Calu3 (cell line): Measurements from ENCODE around the gene MYO1E. TPM values are rescaled to one million over a fixed set of nuclear protein-coding genes. Genes with fewer than 3 reads are reported as not detected.

ENCODE experiments used
- BruUV-seq: library from RNA; stranded (reverse); fragments of 400-500 nt; replicated peaks from 2 replicates; lab custom pipeline; 2021; lab: Mats Ljungman, UMichigan
- CTCF ChIA-PET: fragments of 300-600 bp; sonication (Branson Sonifier 250); formaldehyde crosslinking; loops from one replicate; lab custom pipeline; 2022; ENCODE audit warnings: antibody characterized with exemption; lab: Charles Lee
- DNase-seq: peaks from one replicate; pipeline ENCODE4 v3.0.0; 2022
- H3K27ac Mint-ChIP-seq: one replicate; pipeline ENCODE4 v1.8.0; 2022; ENCODE audit warnings: mixed read lengths; ENCODE audit not compliant: unreplicated experiment
- H3K27me3 Mint-ChIP-seq: one replicate; pipeline ENCODE4 v1.8.0; 2022; ENCODE audit warnings: mixed read lengths; ENCODE audit not compliant: unreplicated experiment
- H3K36me3 Mint-ChIP-seq: one replicate; pipeline ENCODE4 v1.8.0; 2022; ENCODE audit warnings: mild to moderate bottlenecking, moderate library complexity, mixed read lengths; ENCODE audit not compliant: insufficient read depth, unreplicated experiment
- H3K4me1 Mint-ChIP-seq: one replicate; pipeline ENCODE4 v1.8.0; 2022; ENCODE audit warnings: mild to moderate bottlenecking, low read depth, mixed read lengths; ENCODE audit not compliant: unreplicated experiment
- H3K4me3 Mint-ChIP-seq: one replicate; pipeline ENCODE4 v1.8.0; 2022; ENCODE audit warnings: mild to moderate bottlenecking, low read depth, moderate library complexity, mixed read lengths; ENCODE audit not compliant: unreplicated experiment
- H3K9me3 Mint-ChIP-seq: one replicate; pipeline ENCODE4 v1.8.0; 2022; ENCODE audit warnings: low read depth, mixed read lengths; ENCODE audit not compliant: unreplicated experiment
- intact Hi-C: fragments of 100-400 bp; cut with micrococcal nuclease; formaldehyde crosslinking; loops from one replicate; pipeline ENCODE4 v1.10.0; 2022; ENCODE audit not compliant: unreplicated experiment
- total RNA-seq: library from RNA; stranded (reverse); gene quantifications from 2 replicates; pipeline ENCODE4 v1.2.3, GENCODE V29; 2022
- TF ChIP-seq, protein P1 (sequence below): fragments of 200-600 bp; IDR thresholded peaks from one replicate; pipeline ENCODE4 v1.8.0; 2022; ENCODE audit warnings: antibody characterized with exemption; ENCODE audit not compliant: unreplicated experiment

Gene MYO1E
- total RNA-seq, 1 experiment from 2014 or later: 617 TPM

DNA sequence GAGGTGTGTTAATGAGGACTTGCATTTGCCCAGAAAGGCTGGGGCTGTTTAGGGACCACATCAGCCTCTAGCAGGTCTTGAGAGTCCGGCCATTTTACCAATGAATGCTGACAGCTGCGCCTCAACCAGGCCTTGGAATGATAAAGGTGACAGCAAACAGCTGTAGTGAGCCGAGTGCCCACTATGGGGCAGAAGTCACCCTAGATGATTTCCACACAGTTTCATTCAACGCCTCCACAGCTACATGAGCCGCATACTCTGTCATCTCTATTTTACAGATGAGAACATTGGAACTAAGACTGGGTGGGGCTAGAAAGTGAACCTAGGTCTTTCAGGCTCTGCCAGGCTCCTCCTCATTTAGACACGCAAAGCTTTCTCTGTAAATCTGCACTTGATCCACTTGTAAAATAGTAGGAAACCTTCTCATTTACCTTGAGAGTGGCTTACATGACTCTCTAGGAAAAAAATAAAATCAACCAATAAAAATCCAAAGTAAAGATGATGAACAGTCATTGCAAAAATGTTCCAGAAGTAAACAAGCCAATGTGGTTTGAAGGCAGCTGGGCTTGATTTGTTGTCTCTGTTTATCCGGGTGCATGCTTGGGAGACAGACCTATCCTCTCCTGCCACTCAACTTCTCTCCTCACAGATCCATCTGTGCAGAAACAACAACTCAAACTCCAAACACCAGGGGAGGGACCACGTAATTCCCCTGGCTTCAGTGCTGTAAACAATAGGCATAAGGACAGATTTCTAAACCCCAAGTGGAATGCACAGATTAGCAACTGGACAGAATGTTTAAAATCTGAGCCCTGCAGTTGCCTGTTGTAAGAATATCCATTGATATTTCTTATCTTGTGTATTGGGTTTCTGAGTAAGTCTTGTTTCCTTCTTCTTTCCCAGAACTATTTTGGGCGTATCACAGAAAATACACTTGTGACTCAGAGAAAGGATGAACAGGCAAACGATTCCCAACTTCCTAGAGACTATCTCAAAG is 197.5 kb downstream of the MYO1E start:
- no peaks in the 10 kb centered on the region for H3K27me3 Mint-ChIP-seq
- H3K36me3 Mint-ChIP-seq: peaks cover 87% of the 10 kb centered on the region
- H3K9me3 Mint-ChIP-seq: no peaks in the 10 kb centered on the region
- peak overlapping the region; percentile 24 for H3K27ac Mint-ChIP-seq
- CTCF ChIA-PET: interaction anchor here (0.7 to 1.4 kb wide), 6 partner anchors 17 to 326 kb away, joined by 3 to 8 read pairs (median 3); partner anchors contain the start of gene MYO1E
- intact Hi-C loops: loop anchor here (5.0 to 10.0 kb wide), 2 partner anchors 200 to 317 kb away; partner anchors contain the start of gene MYO1E
- BruUV-seq: no TSS peak
- H3K4me1 Mint-ChIP-seq: peaks cover 14% of the 10 kb centered on the region
- no peak overlapping the region for H3K4me3 Mint-ChIP-seq
- DNase-seq: peak; percentile 57
- TF ChIP-seq, protein P1, sequence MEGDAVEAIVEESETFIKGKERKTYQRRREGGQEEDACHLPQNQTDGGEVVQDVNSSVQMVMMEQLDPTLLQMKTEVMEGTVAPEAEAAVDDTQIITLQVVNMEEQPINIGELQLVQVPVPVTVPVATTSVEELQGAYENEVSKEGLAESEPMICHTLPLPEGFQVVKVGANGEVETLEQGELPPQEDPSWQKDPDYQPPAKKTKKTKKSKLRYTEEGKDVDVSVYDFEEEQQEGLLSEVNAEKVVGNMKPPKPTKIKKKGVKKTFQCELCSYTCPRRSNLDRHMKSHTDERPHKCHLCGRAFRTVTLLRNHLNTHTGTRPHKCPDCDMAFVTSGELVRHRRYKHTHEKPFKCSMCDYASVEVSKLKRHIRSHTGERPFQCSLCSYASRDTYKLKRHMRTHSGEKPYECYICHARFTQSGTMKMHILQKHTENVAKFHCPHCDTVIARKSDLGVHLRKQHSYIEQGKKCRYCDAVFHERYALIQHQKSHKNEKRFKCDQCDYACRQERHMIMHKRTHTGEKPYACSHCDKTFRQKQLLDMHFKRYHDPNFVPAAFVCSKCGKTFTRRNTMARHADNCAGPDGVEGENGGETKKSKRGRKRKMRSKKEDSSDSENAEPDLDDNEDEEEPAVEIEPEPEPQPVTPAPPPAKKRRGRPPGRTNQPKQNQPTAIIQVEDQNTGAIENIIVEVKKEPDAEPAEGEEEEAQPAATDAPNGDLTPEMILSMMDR: peak; percentile 68

GRCh38 chr15:59174151-59174834 is 198.4 kb downstream of the MYO1E start:
- H3K36me3 Mint-ChIP-seq: peaks cover 95% of the 10 kb centered on the region
- no peak for DNase-seq
- TF ChIP-seq, protein P1: no peak
- BruUV-seq: no TSS peak
- peak overlapping the region; percentile 6 for H3K27ac Mint-ChIP-seq
- no peaks in the 10 kb centered on the region for H3K27me3 Mint-ChIP-seq
- peaks cover 21% of the 10 kb centered on the region for H3K4me1 Mint-ChIP-seq
- H3K4me3 Mint-ChIP-seq: no peak overlapping the region
- intact Hi-C loops: loop anchor here (10.0 kb wide), 1 partner anchor 201 kb away; the partner anchor contains the start of gene MYO1E
- CTCF ChIA-PET: interaction anchor here (0.7 to 1.4 kb wide), 5 partner anchors 18 to 327 kb away, joined by 3 to 8 read pairs (median 3); no protein-coding TSS in a partner anchor
- H3K9me3 Mint-ChIP-seq: no peaks in the 10 kb centered on the region

GRCh38 chr15:59173194-59173593 is 199.5 kb downstream of the MYO1E start:
- H3K27me3 Mint-ChIP-seq: no peaks in the 10 kb centered on the region
- peaks cover 98% of the 10 kb centered on the region for H3K36me3 Mint-ChIP-seq
- H3K4me1 Mint-ChIP-seq: peaks cover 32% of the 10 kb centered on the region
- TF ChIP-seq, protein P1: no peak
- H3K27ac Mint-ChIP-seq: no peak overlapping the region
- no peak for DNase-seq
- intact Hi-C loops: loop anchor here (10.0 kb wide), 1 partner anchor 202 kb away; the partner anchor contains the start of gene MYO1E
- BruUV-seq: no TSS peak
- H3K4me3 Mint-ChIP-seq: no peak overlapping the region
- no peaks in the 10 kb centered on the region for H3K9me3 Mint-ChIP-seq
- CTCF ChIA-PET: no interaction called here

GRCh38 chr15:59172289-59172901 is 200.3 kb downstream of the MYO1E start:
- DNase-seq: no peak
- no TSS peak for BruUV-seq
- H3K4me1 Mint-ChIP-seq: peaks cover 34% of the 10 kb centered on the region
- H3K36me3 Mint-ChIP-seq: peaks cover 98% of the 10 kb centered on the region
- TF ChIP-seq, protein P1: no peak
- H3K4me3 Mint-ChIP-seq: no peak overlapping the region
- CTCF ChIA-PET: no interaction called here
- intact Hi-C loops: loop anchor here (10.0 kb wide), 1 partner anchor 202 kb away; the partner anchor contains the start of gene MYO1E
- H3K27ac Mint-ChIP-seq: no peak overlapping the region
- H3K27me3 Mint-ChIP-seq: no peaks in the 10 kb centered on the region
- no peaks in the 10 kb centered on the region for H3K9me3 Mint-ChIP-seq
